ENCODE data around the gene SF3A1. TPM values are rescaled to one million over a fixed set of nuclear protein-coding genes. Genes with fewer than 3 reads are reported as not detected.

Gene SF3A1
- total and polyA plus RNA-seq, 2 experiments from 2014 or later = 45.8 to 84.6 TPM

DNA sequence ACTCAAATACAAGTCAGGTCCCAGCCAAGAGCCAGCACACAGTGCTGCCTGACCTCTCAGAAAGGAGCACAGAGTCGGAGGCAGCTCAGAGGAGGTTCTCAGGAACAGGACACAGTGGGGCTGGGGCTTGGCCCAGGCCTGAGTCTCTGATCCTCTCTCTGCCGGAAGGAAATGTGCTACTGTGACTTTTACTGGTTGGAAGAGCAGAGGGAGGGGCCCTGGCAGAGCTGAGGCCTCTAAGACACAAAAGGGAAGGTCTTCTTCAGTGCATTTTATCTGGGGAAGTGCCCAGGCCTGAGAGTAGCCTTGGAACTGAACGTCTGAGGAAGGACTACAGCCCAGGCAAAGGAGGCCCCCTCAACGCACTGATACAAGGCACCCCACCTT, 51.2 kb downstream of the SF3A1 start:
- no peaks in the 10 kb centered on the region for H3K9me3 ChIP-seq (ENCODE audit: low read depth)
- H4K20me1 ChIP-seq (ENCODE audit: insufficient read depth, poor library complexity, severe bottlenecking) = peaks cover 10% of the 10 kb centered on the region
- no peak for DNase-seq (ENCODE audit: low spot score)
- TF ChIP-seq EZH2phosphoT487 (IDR thresholded peaks at IDR 0.05; ENCODE audit: low read depth, severe bottlenecking, unreplicated experiment) (no peak), EZH2 (IDR thresholded peaks at IDR 0.05; ENCODE audit: borderline replicate concordance) (no peak)
- TF ChIP-seq, protein P1, sequence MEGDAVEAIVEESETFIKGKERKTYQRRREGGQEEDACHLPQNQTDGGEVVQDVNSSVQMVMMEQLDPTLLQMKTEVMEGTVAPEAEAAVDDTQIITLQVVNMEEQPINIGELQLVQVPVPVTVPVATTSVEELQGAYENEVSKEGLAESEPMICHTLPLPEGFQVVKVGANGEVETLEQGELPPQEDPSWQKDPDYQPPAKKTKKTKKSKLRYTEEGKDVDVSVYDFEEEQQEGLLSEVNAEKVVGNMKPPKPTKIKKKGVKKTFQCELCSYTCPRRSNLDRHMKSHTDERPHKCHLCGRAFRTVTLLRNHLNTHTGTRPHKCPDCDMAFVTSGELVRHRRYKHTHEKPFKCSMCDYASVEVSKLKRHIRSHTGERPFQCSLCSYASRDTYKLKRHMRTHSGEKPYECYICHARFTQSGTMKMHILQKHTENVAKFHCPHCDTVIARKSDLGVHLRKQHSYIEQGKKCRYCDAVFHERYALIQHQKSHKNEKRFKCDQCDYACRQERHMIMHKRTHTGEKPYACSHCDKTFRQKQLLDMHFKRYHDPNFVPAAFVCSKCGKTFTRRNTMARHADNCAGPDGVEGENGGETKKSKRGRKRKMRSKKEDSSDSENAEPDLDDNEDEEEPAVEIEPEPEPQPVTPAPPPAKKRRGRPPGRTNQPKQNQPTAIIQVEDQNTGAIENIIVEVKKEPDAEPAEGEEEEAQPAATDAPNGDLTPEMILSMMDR (IDR thresholded peaks at IDR 0.05; ENCODE audit: poor library complexity) = no peak
- peak overlapping the region; percentile 40 for H3K4me2 ChIP-seq
- peaks cover 39% of the 10 kb centered on the region for H3K4me1 ChIP-seq (ENCODE audit: insufficient read depth)
- H3K79me2 ChIP-seq = peaks cover 59% of the 10 kb centered on the region
- no peaks in the 10 kb centered on the region for H3K27me3 ChIP-seq
- no peaks in the 10 kb centered on the region for H3K36me3 ChIP-seq (replicated peaks; ENCODE audit: insufficient read depth, low read depth)
- H2AFZ ChIP-seq = no peak overlapping the region
- H3K27ac ChIP-seq = peak overlapping the region; percentile 86
- no peak overlapping the region for H3K4me3 ChIP-seq
- H3K9me2 ChIP-seq (replicated peaks; ENCODE audit: insufficient read depth) = no peaks in the 10 kb centered on the region
- 24% methylated on average over 4 of the region's 4 CpGs for WGBS (ENCODE audit: low lambda C conversion rate, missing lambda C conversion rate)

DNA sequence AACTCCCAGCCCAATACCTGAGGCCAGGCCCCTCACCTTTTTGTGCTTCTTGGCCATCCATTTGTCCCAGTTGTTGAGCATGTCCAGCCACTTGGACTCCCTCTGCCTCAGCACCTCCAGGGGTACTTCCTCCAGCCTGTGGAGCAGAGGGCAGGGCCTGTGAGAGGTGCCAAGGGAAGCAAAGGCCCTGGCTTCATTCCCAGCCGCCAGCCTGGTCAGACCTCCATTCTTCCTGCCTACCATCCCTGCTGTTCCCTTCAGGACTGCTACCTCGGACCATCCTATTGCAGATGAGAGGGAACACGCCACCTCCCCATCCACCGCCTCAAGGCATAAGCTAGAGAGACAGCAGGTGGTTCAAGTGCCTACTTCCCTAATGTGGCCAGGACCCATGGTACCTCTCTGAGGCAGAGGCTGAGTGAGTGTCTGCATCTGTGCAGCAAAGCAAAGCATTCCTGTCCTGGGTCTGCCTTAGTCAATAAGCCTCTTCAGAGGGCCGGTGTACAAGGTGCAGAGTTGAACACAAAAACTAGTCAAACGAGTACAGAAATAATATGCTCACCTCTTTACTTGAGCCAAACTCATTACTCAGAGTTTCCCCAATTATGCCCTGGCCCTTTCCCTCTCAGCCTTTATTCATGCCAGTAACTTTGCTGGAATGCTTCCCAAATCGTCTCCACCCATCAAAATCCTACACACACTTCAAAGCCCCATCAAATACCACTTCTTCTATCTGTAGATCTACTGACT, 52.0 kb downstream of the SF3A1 start:
- no peak overlapping the region for H2AFZ ChIP-seq
- no peaks in the 10 kb centered on the region for H3K36me3 ChIP-seq (replicated peaks; ENCODE audit: insufficient read depth, low read depth)
- H3K4me1 ChIP-seq (ENCODE audit: insufficient read depth) = peaks cover 32% of the 10 kb centered on the region
- H3K4me2 ChIP-seq = peak overlapping the region; percentile 40
- no peak for DNase-seq (ENCODE audit: low spot score)
- WGBS (ENCODE audit: low lambda C conversion rate, missing lambda C conversion rate) = 81% methylated on average over 7 of the region's 7 CpGs
- no peaks in the 10 kb centered on the region for H3K9me2 ChIP-seq (replicated peaks; ENCODE audit: insufficient read depth)
- no peaks in the 10 kb centered on the region for H3K9me3 ChIP-seq (ENCODE audit: low read depth)
- peaks cover 10% of the 10 kb centered on the region for H4K20me1 ChIP-seq (ENCODE audit: insufficient read depth, poor library complexity, severe bottlenecking)
- H3K27ac ChIP-seq = peak overlapping the region; percentile 86
- no peaks in the 10 kb centered on the region for H3K27me3 ChIP-seq
- H3K79me2 ChIP-seq = peaks cover 54% of the 10 kb centered on the region
- TF ChIP-seq, protein P1 (IDR thresholded peaks at IDR 0.05; ENCODE audit: poor library complexity) = no peak
- H3K4me3 ChIP-seq = no peak overlapping the region

DNA sequence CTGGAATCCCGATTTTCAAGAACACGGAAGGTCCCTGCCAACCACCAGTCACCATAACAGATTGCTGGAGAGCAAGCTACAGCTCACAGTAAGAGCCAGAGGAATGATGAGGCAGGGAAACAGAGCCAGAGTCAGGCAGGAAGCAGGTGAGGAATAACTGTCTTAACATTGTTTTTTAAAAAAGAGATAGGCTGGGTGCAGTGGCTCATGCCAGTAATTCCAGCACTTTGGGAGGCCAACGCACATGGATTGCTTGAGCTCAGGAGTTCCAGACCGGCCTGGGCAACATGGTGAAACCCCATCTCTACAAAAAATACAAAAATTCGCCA, 53.9 kb downstream of the SF3A1 start:
- H2AFZ ChIP-seq = no peak overlapping the region
- peaks cover 36% of the 10 kb centered on the region for H3K79me2 ChIP-seq
- H3K36me3 ChIP-seq (replicated peaks; ENCODE audit: insufficient read depth, low read depth) = no peaks in the 10 kb centered on the region
- TF ChIP-seq EZH2 (IDR thresholded peaks at IDR 0.05; ENCODE audit: borderline replicate concordance) = no peak
- TF ChIP-seq, protein P1 (IDR thresholded peaks at IDR 0.05; ENCODE audit: poor library complexity) = no peak
- TF ChIP-seq EZH2phosphoT487 (IDR thresholded peaks at IDR 0.05; ENCODE audit: low read depth, severe bottlenecking, unreplicated experiment) = no peak
- H3K9me3 ChIP-seq (ENCODE audit: low read depth) = no peaks in the 10 kb centered on the region
- peak overlapping the region; percentile 73 for H3K27ac ChIP-seq
- WGBS (ENCODE audit: low lambda C conversion rate, missing lambda C conversion rate) = 97% methylated on average over 5 of the region's 5 CpGs
- no peak overlapping the region for H3K4me3 ChIP-seq
- no peak for DNase-seq (ENCODE audit: low spot score)
- no peaks in the 10 kb centered on the region for H3K9me2 ChIP-seq (replicated peaks; ENCODE audit: insufficient read depth)
- peaks cover 26% of the 10 kb centered on the region for H3K4me1 ChIP-seq (ENCODE audit: insufficient read depth)
- no peaks in the 10 kb centered on the region for H3K27me3 ChIP-seq
- no peak overlapping the region for H3K4me2 ChIP-seq
- H4K20me1 ChIP-seq (ENCODE audit: insufficient read depth, poor library complexity, severe bottlenecking) = peaks cover 10% of the 10 kb centered on the region

All from hepatocyte (in vitro differentiated cells).